ENCODE measurements around the gene THBS1. TPM values are rescaled to one million over a fixed set of nuclear protein-coding genes. Genes with fewer than 3 reads are reported as not detected.
A peak's percentile ranks its signal among the peaks of the same experiment; 100 is the strongest.

The THBS1 gene
- total RNA-seq, 2 experiments from 2014 or later, result 9.5 to 10.5 TPM

DNA sequence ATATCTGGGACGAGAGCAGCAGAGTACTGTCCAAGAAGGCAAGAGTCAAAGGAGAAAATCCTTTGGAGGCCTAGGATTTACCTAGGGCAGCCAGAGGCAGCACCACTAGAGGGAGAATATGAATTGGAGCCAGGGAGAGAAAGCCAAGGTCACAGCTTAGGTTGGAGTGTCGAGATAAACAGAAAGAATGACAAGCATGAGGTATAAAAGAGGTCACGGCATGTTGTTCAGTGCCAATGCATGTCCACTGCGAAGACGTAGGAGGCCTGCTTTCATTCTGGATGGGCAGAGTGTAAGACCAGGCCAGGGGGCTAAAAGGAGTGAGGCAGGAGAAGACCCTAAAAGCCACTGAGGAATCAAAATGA, 47.2 kb downstream of the THBS1 start:
- H3K36me3 ChIP-seq (ENCODE audit: insufficient read depth, low read length), result no peaks in the 10 kb centered on the region
- Mint-ChIP-seq H3K4me3 (no peak overlapping the region), H3K27ac (peak overlapping the region; percentile 58), H3K36me3 (ENCODE audit: low read depth) (no peaks in the 10 kb centered on the region), H3K9me3 (no peaks in the 10 kb centered on the region), H3K27me3 (no peaks in the 10 kb centered on the region), H3K4me1 (ENCODE audit: low read depth) (peaks cover 68% of the 10 kb centered on the region)
- POLR2A ChIA-PET, result no interaction called here
- no peak overlapping the region for H3K4me3 ChIP-seq (ENCODE audit: low read length)
- intact Hi-C loops (cut with DNase I, micrococcal nuclease), result no loop called here
- TF ChIP-seq CTCF (IDR thresholded peaks at IDR 0.05), result no peak
- peak overlapping the region in 1 of 2 donors; percentile 73 for H3K27ac ChIP-seq (ENCODE audit: low read depth in 1 of 2, low read length in 2 of 2)
- no peak for ATAC-seq (ENCODE audit: poor library complexity)
- peaks cover 83% of the 10 kb centered on the region for H3K4me1 ChIP-seq (ENCODE audit: insufficient read depth, low read length)
- H3K9me3 ChIP-seq (ENCODE audit: control insufficient read depth in 1 of 2, insufficient read depth in 1 of 2, low read length in 2 of 2), result no peaks in the 10 kb centered on the region
- CTCF ChIA-PET, result interaction anchor here (1.2 kb wide), 1 partner anchor 14 kb away, joined by 4 read pairs; no protein-coding TSS in a partner anchor
- DNase-seq, result no peak
- H3K27me3 ChIP-seq (ENCODE audit: control insufficient read depth in 1 of 2, insufficient read depth in 2 of 2, low read length in 2 of 2), result no peaks in the 10 kb centered on the region

DNA sequence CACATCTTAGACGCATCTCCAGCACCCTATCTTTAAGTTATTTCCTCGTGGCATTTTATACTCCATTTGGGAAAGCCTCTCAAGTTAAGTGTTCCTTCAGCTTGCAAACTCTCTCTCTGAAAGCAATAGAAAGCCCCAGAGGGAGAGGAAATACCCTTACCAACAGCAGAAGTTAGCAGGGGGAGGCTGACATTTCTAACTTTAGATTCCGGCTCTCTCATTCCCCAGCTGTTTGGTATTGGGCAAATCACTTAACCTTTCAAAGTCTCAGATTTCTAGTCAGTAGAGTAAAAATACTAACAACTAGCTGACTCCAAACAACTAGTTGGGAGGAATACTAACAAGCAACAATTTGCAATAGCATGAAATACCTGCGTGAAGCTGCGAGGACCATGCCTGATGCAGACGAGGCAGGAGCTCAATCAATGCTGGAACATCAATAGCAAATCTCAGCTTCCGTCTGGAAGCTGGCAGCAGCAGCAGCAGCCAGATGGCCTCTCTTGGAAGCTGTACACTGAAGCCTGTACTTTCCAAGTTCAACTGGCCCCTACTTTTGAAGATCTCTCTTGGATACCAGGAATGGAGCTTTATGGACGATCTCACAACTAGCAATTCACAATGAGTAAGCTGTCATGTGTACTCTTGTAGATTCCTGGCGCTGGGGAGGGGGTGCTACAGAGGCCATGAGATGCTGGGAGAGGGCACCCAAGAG, 47.8 kb downstream of the THBS1 start:
- DNase-seq, result no peak
- intact Hi-C loops (cut with DNase I, micrococcal nuclease), result no loop called here
- no peaks in the 10 kb centered on the region for H3K9me3 ChIP-seq (ENCODE audit: control insufficient read depth in 1 of 2, insufficient read depth in 1 of 2, low read length in 2 of 2)
- no peaks in the 10 kb centered on the region for H3K36me3 Mint-ChIP-seq (ENCODE audit: low read depth)
- H3K4me3 Mint-ChIP-seq, result peak overlapping the region; percentile 56
- no peaks in the 10 kb centered on the region for H3K36me3 ChIP-seq (ENCODE audit: insufficient read depth, low read length)
- POLR2A ChIA-PET, result interaction anchor here (1.5 kb wide), 1 partner anchor 57 kb away, joined by 6 read pairs; no protein-coding TSS in a partner anchor
- H3K9me3 Mint-ChIP-seq, result no peaks in the 10 kb centered on the region
- H3K27me3 ChIP-seq (ENCODE audit: control insufficient read depth in 1 of 2, insufficient read depth in 2 of 2, low read length in 2 of 2), result no peaks in the 10 kb centered on the region
- no peak for TF ChIP-seq CTCF (IDR thresholded peaks at IDR 0.05)
- H3K4me1 Mint-ChIP-seq (ENCODE audit: low read depth), result peaks cover 63% of the 10 kb centered on the region
- H3K27ac ChIP-seq (ENCODE audit: low read depth in 1 of 2, low read length in 2 of 2), result peak overlapping the region; percentile 40 to 73
- CTCF ChIA-PET, result interaction anchor here (1.1 to 1.8 kb wide), 4 partner anchors 13 to 128 kb away, joined by 3 to 9 read pairs (median 4); no protein-coding TSS in a partner anchor
- H3K27ac Mint-ChIP-seq, result peak overlapping the region; percentile 74
- no peak overlapping the region for H3K4me3 ChIP-seq (ENCODE audit: low read length)
- no peaks in the 10 kb centered on the region for H3K27me3 Mint-ChIP-seq
- no peak for ATAC-seq (ENCODE audit: poor library complexity)
- H3K4me1 ChIP-seq (ENCODE audit: insufficient read depth, low read length), result peaks cover 77% of the 10 kb centered on the region

DNA sequence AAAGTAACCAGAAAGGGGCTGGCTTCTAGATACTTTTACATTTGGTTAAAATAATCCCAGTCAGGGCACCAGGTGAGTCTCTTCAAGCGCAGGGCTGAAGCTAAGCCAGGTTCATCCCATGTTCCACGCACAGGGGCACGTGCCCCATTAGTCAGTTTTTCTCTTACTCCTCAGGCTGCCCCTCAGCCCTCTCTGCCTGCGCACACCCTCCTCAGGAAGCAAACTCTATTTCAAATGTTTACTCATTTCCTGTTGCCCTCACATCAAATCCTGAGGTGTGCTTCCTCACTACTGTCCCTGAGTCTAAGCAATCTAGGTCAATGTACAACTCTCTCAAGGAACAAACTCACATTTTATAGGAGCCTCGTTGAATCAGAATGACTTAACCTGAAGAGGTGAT, 48.5 kb downstream of the THBS1 start:
- Mint-ChIP-seq H3K27ac (peak overlapping the region; percentile 74), H3K9me3 (no peaks in the 10 kb centered on the region), H3K36me3 (ENCODE audit: low read depth) (no peaks in the 10 kb centered on the region), H3K4me3 (peak overlapping the region; percentile 56), H3K4me1 (ENCODE audit: low read depth) (peaks cover 56% of the 10 kb centered on the region), H3K27me3 (no peaks in the 10 kb centered on the region)
- Histone ChIP-seq H3K27me3 (ENCODE audit: control insufficient read depth in 1 of 2, insufficient read depth in 2 of 2, low read length in 2 of 2) (no peaks in the 10 kb centered on the region), H3K36me3 (ENCODE audit: insufficient read depth, low read length) (no peaks in the 10 kb centered on the region), H3K4me1 (ENCODE audit: insufficient read depth, low read length) (peaks cover 71% of the 10 kb centered on the region), H3K27ac (ENCODE audit: low read depth in 1 of 2, low read length in 2 of 2) (peak overlapping the region; percentile 40 to 73), H3K4me3 (ENCODE audit: low read length) (no peak overlapping the region), H3K9me3 (ENCODE audit: control insufficient read depth in 1 of 2, insufficient read depth in 1 of 2, low read length in 2 of 2) (no peaks in the 10 kb centered on the region)
- ATAC-seq (ENCODE audit: poor library complexity) (peak; percentile 70), DNase-seq (peak; percentile 24 to 88 (median 52))
- CTCF ChIA-PET, result interaction anchor here (0.7 to 1.8 kb wide), 5 partner anchors 12 to 127 kb away, joined by 3 to 9 read pairs (median 4); no protein-coding TSS in a partner anchor
- no peak for TF ChIP-seq CTCF (IDR thresholded peaks at IDR 0.05)
- intact Hi-C loops (cut with DNase I, micrococcal nuclease), result no loop called here
- POLR2A ChIA-PET, result interaction anchor here (0.9 to 1.5 kb wide), 2 partner anchors 12 to 56 kb away, joined by 3 to 6 read pairs; no protein-coding TSS in a partner anchor

All from CD4-positive, alpha-beta T cell (primary cell).